T-helper 2 cell treated with Interferon-gamma antibody and Interleukin-4, amounts not matched to agents 100 ng/mL and 5 ng/mL, for 36 hours (primary cell): ENCODE results near the gene MACROH2A1. TPM values are rescaled to one million over a fixed set of nuclear protein-coding genes. Genes with fewer than 3 reads are reported as not detected.
"Not testable (repeated sequence)": the region's sequence is repeated elsewhere in the genome, so short reads cannot be mapped to it uniquely, and the experiment has no call there.

Source experiments
- intact Hi-C: fragments of 100-400 bp; cut with micrococcal nuclease; formaldehyde crosslinking; loops from one replicate; pipeline ENCODE4 v1.15.1; 2023
- total RNA-seq: library from RNA; stranded (reverse); gene quantifications from 2 replicates; pipeline ENCODE4 v1.2.3, GENCODE V29; 2022

The MACROH2A1 gene
- total RNA-seq, 1 donor from 2014 or later: 325 TPM

- intact Hi-C loops: no loop called here
These were observed 16.8 kb downstream of the MACROH2A1 start for GRCh38 chr5:135382106-135382790.

DNA sequence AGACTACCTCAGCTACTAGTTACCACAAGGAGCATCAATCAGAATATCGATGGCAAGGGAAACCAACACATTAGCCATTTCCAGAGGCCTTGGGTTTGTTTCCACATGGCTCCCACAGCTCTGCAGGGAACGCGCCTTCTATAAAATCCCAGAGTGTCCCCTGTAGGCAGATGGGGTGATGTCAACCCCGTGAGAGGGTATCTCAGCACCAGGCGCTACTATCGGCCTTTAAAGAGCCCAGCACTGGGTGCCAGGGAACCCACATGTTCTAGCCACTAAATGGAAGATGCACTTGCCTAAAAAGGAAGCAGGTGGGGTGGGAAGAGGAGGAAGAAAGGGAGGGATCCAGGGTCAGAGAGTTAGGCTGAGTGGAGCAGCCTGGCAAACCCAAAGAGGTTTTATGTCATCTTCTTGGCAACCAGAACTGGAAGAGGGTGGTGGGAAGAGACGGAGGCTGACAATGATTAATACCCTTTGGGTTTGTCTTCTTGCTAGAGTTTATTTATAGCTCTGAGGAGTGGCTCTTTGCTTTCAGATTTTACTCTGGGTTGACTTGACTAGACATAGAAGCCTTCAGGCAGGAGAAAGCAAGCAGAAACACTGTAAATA is 19.9 kb downstream of the MACROH2A1 start:
- intact Hi-C loops: no loop called here

DNA sequence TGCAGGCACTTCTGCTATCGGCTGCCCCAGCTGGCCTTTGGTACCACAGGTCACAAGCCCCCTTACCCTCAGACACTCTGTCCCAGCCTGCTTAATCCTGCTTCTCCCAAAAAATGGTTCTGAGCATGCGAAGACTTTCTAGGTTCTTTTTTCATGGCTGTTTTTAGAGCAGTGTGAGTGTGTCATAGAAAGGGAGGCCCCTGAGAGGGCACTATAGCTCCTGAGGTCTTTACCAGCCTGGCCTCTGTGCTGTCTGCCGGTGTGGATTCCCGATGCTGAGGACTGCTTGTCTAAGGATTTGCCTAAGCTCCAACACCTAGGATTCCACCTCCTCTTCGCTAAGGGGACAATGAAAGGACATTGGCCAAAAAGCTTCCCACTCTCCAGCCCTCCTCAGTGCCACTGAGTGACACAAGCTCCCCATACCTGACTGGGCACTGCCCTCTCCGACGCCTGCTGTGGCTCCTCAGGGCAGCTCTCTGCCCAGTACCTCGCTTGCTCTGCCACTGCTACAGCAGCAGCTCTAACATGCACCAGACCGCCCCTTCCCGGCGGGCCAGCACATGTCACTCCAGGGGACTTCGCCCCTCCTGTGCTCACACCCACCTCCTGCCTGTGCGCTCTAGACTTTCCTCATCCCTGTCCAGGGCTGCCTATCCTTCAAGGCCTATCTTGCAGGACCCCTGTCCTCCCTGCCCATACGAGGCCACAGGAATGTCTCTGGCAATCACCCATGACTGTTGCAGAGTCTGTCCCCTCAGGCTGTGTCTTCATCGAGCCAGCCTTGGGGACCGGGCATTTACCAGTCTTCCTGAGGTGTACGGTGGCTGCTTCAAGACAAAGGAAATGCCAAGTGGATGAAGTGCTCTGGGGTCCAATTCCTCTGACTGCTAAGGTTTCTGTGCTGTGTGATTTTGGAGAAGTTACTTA is 21.0 kb downstream of the MACROH2A1 start:
- intact Hi-C loops: loop anchor here (2.0 kb wide), 1 partner anchor 21 kb away; the partner anchor contains the start of gene MACROH2A1

GRCh38 chr5:135376961-135377624 is 21.9 kb downstream of the MACROH2A1 start:
- intact Hi-C loops: loop anchor here (2.0 kb wide), 1 partner anchor 22 kb away; the partner anchor contains the start of gene MACROH2A1

DNA sequence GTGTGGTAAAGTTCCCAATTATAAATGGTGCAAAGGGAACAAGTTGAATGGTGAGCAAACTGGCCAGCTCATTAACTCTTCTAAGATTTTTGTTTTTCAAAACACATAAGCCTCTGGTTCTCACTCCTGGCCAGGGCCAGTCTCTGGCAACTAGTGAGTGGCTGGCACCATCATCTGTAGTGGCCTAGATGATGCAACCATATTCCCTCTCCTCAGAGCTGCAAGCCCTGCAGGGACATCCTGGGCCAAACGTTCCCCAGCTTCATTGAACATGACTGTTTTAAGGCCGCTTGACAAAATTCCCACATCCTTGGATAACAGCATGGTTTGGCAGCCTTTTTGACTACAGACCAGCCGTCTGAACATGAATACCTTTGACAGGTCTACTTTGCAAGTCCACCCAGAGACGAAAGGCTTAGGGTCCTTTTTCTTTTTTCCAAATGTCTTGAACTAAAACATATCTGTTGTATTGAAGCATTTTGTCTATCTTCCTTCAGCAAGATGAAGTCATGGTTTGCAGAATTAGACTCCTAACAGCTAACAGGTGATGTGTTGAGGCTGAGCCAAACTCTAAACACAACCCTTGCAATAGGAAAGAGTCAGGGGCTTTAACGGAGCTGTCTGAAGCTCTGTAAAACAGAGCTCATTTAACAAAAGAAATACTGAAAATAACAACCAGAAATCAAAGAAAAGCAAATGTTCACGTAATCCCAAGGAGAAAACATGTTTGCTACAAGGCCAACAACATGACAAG is 23.8 kb downstream of the MACROH2A1 start:
- intact Hi-C loops: no loop called here

DNA sequence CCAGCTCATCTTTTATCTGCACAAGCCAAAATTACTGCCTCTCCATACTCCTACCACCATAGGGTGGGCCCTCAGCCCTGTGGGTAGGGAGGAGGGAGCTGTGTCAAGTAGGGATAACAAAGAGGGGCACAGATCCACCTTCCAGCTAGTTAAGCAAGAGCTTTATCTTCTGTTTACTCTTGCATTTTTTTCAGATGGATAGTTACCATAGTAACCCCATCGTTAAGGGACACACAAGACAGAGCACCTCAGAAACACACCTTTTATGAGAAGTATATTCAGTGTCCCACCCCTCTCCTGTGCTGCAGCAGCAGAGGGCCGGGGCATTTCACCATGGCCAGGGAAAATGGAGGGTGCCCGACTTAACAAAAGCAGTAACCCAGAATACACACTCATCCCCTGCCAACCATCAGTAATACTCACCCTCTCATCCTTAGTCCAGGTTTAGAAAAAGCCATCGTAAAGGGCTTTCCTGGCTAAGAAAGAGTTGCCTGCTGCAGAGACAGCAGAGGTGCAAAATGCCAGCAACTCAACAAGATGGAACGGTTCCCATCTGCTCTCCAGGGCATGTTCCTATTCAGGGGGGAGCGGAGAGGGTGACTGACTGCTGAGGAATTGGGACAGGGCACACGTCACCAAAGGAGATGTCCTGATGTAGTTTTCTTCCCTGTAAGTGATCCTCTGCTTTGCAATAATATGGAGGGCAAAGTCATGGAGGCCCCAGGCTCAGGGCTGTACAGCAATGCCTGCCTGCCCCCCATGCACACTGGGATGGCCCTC is 25.1 kb downstream of the MACROH2A1 start:
- intact Hi-C loops: no loop called here

GRCh38 chr5:135372654-135373381 is 26.2 kb downstream of the MACROH2A1 start:
- intact Hi-C loops: no loop called here

- intact Hi-C loops: no loop called here
These were observed 27.3 kb downstream of the MACROH2A1 start for GRCh38 chr5:135371622-135372232.

- intact Hi-C loops: no loop called here
These were observed 29.1 kb downstream of the MACROH2A1 start for GRCh38 chr5:135369952-135370351.

- intact Hi-C loops: no loop called here
These were observed 31.5 kb downstream of the MACROH2A1 start for GRCh38 chr5:135367554-135367953.

DNA sequence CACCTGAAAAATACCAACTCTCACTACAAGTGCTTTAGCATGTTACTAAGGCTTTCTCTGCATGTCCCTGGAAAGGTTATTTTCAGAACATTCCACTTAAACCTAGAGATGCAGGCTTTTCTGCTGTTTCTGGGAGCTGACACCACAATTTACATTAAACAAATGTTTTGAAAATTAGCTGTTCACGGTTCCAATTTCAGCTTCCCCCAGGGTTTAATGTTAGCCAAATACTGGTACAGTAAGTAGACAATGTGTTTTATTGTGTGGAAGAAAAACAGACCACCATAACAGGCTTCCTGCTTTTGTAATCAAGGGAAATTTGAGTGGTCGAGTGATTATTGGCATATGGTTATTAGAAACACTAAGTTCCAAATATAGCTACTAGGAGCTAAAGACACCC is 32.0 kb downstream of the MACROH2A1 start:
- intact Hi-C loops: no loop called here

GRCh38 chr5:135365281-135365680 is 33.8 kb downstream of the MACROH2A1 start:
- intact Hi-C loops: no loop called here

DNA sequence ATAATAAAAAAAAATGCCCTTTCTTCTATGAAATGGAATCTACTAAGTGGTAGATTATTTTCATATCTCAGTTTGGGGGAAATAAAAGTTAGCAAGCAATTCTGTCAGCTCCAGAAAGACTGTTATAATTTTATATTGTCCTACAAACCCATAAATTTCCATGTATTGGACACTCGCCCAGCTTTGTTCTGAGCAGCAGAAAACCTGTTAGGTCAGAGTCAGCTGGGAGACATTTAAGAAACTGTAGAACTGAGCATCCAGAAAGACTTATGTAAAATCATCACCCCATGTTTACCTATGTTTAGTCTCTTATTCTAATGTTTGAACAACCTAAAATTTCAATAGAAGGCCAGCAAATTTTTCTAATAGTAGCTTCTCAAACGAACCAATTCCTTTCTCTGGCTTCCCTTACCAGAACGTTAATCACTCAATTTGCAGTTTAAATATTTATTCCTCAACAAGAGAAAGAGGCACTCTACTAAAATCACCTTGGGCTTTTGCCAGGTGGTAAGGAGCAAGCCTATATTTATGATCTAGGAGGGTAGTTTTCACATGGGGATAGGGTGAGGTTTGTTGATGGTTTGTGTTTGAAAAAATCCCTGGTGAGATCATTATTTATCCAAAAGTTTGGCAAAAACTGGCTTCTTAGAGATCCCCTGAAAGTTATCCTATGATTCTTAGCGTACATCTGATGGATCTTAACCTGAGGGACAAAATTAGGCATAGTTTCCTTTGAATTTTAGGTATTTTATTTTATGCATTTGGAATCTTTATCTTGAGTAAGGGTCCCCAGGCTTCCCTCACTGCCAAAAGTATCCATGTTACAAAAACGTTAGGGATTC is 34.4 kb downstream of the MACROH2A1 start:
- intact Hi-C loops: no loop called here

DNA sequence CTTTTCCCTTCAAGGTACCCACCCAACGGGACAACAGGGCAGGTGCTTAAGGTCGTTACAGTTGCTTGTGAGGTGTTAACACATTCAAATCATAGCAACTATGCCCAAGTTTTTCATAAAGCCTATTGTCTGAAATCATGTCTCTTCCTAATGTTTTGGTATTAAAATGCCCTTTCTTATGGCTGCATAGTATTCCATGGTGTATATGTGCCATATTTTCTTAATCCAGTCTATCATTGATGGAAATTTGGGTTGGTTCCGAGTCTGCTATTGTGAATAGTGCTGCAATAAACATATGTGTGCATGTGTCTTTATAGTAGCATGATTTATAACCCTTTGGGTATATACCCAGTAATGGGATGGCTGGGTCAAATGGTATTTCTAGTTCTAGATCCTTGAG is 35.7 kb downstream of the MACROH2A1 start:
- intact Hi-C loops: not testable (repeated sequence)

DNA sequence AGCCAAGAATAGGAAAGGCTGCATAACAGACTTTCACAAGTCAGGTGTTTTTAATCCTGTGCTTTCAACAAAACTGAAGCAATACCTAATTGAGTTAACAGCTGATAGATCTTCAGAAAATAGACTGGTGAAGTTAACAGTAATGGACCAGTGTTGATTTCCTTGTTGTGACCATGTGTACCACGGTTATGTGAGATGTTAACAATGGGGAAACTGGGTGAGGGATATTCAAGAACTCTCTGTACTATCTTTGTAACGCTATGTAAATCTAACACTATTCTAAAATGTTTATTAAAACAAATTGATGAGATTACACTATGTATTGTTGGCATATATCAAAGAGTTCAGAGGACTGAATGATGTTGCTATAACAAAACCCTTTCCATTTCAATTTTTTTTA is 36.9 kb downstream of the MACROH2A1 start:
- intact Hi-C loops: no loop called here

DNA sequence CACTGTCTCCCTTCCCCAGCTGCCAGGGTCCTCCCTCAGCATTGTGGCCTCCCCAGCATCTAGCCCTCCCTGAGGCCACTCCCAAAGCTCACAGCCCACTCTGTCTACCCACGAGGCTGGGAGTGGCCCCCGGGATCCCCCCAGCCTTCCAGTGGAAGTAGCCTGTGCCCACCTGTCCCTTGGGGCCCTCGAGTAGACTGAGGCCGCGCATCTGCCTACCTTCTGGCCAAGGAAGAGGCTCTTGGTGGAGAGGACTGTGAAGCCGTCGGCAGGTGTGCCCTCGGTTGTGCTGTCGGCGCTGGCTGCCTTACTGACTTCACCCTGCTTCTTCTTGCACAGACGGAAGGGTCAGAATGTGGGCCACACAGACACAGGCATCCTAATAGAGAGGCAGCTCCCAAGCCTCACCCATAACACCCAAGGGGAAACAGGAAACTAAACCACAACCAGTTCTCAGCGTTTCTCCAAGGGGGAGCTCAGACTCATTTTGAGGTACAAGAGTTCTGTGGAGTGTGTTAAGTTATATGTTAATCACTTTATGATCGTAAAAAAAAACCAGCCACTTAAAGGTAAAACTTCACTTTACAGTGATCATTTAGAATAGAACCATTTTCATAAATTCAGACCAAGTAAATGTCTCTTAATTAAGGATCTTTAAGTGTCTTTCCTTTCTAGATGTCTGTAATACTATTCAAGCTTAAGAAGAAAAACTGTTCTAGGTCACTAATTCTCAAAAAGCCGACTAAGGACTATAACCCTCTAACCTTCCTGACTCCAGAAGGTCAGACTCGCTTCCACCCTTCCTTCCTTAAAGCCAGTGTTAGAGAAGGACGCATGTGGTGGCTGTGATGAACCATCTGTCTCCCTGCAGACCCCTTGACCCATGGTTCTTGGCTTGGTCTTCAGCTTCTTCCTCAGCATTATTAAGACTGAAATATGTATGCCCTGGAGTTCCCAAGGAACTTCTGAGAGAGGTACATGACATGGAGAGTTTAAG is 38.5 kb downstream of the MACROH2A1 start:
- intact Hi-C loops: loop anchor here (2.0 kb wide), 1 partner anchor 66 kb away; no protein-coding TSS in a partner anchor
